HG02852 (cell line): ENCODE data around the gene CD109.

Experiments
- ATAC-seq: cut with Tn5 transposase; IDR thresholded peaks from one replicate; pipeline ENCODE4 v1.9.1; 2021; ENCODE audit warnings: mild to moderate bottlenecking, moderate library complexity; ENCODE audit not compliant: unreplicated experiment

CD109 gene

DNA sequence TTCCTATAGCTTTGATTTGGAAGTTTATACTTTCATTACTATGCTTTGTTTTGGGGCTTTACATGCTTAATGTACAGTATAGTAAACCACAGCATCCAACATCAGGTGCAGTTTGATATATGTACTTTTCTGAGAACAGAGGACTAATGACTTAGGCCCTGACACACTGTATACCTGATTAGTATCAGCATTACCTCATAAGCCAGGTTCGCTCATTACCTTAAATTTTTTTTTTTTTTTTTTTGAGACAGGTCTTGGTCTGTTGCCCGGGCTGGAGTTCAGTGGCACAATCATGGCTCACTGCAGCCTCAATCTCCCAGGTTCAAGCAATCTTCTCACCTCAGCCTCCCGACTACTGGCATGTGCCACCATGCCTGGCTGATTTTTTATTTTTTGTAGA, 28.4 kb downstream of the CD109 start:
- no peak for ATAC-seq

DNA sequence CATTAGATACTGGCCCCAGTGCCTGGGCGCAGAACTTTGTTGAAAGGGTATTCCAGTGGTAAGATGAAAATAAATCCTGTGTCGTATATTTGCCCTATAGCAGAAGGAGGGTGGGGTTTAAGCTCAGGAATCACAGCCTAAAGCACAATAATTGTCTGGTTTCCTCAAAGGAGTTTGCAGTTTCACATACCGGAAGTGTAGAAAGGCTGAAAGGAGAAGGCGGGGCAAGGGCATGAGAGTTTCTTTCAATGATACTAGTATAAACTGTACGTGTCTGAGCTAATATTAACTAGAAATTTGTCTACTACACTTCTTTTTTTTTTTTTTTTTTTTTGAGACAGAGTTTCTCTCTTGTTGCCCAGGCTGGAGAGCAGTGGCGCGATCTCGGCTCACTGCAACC, 29.2 kb downstream of the CD109 start:
- peak; percentile 52 for ATAC-seq

DNA sequence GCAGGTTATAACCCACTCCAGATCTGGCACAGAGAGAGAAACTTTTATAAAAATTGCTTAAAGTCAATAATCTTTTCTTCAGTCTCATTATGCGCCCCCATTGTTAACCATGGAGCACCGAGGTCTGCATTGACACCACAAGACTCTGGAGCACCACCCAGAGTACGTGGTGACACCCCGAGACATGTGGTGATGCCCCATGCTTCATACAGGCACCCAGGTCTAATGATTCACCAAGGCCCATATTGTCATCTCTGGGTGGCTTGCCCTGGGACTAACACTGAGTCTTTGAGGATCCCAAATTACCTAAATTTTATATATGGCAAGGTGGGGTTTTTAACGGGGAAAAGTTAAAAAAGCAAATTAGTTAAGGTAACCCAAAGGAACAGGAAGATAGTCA, 31.1 kb downstream of the CD109 start:
- ATAC-seq, result no peak

DNA sequence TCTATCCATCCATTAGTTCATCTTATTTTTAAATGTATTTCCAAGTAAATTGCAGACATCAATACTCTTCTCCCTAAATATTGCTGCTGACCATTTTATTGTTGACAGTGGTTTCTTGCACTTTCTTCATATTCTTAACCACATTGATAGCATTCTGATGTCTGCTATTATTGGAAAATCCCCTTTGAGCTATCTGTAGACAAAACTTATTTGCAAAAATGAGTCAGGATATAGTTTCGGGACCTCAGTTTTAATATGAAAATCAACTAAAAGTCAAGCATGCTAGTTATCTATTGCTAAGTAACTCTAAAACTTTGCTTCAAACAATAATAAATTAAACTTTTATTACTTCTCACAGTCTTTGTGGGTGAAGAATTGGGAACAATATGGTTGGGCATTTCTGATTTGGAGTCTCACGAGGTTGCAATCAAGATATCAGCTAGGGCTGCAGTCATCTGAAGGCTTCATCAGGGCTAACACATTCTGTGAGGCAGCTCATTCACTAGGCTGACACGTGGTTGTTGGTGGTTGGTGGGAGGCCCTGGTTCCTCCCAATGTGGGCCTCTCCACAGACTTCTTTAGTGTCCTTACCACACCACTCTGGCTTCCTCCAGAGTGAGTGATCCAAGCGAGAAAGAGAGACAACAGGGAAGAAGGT, 32.7 kb downstream of the CD109 start:
- ATAC-seq, result peak; percentile 66

DNA sequence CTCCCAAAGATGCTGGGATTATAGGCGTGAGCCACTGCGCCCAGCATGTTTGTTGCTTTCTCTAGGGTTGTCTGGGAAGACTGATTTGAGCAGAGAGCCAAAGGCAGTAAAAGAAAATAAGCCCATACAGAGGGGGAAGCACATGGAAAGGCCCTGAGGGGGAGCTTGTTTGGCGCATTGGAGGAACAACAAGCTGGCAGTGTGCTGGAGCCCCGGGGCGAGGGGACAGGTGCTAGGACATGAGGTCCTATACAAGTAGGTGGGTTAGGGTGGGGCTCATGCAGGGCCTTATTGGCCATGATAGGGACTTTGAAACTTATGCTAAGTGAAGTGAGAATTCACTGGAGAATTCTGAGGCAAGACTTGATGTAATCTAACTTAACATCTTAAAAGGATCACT, 35.3 kb downstream of the CD109 start:
- ATAC-seq, result no peak

DNA sequence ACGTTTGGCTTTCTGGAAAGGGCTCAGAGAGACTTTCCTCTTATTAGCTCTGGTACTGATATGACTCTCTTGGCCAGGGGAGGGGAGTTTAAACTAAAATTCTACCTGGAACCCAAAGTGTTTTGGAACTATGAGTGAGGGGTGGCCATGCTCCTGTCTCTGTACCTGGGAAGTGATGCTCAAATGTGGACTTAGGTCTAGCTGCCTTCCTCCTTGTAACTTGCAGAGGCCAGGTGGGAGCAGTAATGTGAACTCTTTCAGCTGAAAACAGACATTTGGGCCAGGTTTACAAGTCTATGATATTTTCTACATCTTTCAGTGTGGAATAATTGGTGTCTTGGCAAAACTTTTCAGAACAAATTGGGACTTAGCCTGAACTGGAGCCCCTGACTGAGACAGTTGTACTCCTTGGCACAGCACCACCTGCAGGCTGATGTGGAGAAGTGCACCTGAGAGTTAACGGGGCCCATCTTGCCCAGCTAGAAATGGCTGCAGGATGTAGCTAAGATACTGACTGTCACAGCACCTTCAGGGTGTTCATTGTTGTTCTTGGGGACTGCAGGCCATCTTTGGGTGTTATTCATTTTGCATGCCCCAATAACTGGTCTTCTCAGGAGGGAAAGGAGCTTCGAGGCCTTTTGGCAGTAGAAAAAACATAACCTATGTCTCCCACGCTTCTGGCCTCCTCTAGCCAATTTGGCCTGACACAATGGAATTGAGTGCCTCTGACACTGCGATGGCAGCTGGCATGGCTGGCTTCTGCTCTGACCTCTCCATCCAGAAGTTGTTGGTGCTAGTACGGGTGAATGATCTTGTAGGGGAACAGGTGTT, 37.1 kb downstream of the CD109 start:
- ATAC-seq, result peak; percentile 75

DNA sequence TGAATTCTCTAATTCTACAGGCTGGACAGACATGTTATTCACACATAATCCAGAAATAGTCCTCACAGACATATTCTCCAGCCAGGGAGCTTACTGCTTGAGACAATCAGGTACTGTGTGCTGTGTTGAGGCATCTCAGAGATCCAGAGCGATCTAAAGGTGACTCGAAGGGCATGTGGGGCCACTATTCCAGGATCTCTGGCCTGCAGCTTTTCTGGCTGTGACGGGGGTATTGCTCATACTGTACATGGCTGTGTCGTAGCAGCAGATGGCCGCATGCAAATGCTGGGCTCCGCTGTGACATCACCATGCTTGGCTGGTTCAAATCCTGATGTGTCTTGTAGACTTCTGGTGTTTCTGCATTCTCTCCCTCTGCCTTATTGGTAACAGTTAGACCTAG, 37.8 kb downstream of the CD109 start:
- ATAC-seq, result no peak

DNA sequence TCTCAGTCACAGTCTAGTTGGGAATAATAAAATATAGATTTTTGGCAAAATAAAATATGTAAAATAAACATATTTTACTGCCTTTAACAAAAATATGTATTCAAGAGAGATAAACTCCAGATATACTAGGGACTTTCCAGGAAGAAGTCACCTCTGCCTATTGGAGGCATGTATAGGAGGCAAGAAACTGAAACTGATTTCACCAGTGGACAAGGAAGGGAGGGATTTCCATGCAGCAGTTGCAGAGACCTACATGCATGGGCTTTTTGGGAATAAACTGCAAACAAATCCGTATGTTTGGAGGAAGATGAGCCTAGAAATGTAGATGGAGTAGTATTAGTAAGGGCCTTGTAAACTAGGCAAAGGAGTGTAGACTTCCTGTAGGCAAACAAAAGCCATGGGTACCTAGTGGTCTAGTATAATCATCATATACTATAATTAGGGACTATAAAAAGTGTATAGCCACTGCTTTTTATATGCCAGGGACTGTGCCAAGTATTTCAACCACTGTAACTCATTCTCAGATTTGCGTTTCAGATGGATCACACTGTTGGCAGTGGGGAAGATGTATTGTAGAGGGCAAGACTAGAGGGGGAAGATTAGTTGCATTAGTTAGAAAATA, 38.9 kb downstream of the CD109 start:
- no peak for ATAC-seq

DNA sequence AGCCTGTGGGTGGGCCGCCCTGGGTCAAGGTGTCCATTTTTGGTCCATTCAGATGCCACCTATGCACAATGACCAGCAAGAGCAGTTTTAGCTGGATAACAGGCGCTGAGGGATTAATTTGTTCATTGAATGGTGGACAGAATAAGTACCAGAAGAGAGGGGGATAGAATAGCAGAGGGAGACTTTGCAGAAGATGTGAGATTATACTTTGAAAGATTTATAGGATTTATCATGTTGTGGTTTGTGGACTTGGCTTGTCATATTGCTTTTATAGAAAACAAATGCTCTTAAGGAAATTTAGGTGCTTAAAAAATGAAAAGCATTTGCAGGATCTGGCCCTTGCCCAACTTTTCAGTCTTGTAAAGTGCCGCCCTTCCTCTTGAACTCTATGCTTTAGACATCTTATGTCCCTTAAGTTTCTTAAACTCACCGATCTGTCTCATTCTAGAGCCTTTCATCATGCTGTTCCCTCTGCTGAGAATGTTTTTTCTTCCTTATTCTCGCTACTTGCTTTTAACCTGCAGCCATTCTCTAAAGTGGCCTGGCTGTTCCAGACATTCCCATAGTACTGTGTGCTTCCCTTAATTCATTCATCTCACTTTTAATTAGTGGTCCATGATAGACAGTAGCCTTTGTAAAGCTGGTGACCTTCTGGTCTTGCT, 42.5 kb downstream of the CD109 start:
- no peak for ATAC-seq

DNA sequence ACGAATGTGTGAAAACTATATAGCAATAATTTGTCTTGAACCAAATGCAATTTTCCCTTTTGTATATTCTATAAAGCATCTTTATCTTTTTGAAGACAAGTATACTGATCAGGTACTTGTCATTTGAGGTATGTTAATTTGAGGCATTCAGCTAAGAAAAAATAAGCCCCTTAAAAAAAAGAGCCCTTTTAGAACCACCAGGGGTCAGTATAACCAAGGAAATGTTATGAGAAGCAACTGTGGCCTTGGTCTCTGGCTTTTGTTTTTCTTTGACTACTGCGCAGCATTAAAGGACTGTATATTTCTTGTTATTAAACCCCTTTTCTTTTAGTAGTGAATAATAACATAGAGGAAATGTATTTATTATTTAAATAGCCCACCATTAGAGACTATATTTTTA, 43.1 kb downstream of the CD109 start:
- ATAC-seq, result peak; percentile 70

DNA sequence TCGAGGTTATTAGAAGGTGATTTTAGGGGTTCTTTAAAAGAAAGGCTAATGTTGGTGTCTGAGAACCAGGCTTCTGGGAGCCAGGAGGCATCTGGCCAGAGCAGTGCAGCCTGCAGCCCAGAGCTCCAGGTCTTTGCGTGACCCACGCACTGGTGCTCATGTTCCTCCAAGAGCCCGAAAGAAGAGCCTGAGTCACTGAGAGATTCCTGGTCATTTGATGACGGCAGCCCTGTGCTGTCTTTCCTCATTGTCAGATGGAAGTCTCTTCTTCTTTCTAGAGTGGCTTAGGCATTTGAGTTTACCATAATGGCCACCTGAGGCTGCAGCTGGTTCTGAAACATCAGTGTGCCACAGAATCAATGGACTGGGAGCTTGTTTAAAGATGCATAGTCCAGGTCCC, 46.4 kb downstream of the CD109 start:
- ATAC-seq, result no peak

DNA sequence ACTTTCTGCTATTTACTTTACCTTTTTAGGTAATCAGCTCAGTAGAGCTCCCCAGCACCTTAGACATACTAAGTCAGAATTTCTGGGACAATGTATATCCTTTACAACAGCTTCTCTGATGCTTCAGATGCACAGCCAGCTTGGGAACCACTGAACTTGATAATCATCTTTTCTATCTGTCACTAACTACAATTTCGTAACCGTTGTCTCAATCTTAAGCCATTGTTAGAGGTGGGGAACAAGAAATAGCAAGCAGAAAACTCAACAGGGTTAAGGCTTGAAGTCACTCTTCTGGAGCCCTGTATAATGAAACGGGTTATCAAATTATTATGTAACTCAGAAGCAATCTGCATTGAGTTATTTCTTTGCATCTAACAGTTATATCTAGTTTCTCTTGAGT, 47.1 kb downstream of the CD109 start:
- no peak for ATAC-seq

DNA sequence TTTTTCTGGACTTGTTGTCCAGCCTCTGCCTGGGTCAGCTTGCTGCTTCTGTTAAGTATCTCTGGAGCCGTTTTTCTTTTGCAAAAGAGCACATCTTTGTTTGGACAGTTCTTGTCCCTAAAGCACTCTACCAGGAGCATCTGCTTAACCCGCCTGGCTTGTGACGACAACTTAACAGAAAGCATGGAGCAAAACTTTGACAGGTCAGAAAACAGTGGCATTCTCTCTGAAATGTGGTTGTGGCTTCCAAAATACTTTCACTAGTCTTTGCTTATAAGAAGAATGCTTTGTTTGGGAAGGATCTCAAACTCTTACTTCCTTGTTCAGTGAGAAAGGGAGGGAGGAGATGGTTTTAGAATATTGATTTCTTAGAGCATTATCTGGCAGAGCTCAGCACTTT, 47.6 kb downstream of the CD109 start:
- ATAC-seq, result no peak

DNA sequence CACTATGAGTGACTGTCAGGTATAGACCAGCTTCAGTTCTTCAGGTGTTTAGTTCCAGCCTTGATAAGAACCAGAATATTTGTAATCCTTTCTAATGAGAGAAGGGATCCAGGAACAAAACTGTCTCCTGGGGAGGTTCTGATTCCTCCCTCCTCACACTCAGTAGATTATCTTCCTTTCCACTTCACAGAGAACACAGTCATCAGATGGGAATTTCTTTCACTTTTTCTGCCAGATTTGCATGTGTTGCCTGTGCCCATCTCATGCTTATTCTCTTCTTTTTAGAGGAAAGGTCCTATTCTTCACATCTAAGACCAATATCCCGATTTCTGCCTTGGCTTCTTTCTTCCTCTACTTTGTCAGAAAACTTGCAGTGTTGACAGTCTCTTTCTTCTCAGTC, 50.8 kb downstream of the CD109 start:
- ATAC-seq, result no peak

DNA sequence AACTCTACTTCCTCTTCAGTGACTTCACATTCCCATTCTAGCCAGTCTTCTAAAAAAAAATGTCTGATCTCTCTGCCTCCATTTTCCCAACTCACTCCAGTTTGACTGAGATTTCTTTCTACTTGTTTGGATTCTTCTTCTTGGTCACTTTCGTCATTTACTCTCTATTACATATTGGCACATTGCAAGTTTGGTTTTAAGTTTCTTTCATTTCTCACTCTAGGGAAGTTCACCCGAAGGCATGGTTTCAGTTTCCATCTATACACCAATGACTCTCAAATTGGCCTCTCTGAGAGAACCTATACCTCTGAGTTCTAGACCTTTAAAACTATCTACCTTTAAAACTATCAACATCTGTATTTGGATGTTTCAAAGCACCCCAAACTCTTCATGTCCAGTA, 51.3 kb downstream of the CD109 start:
- ATAC-seq, result peak; percentile 99

DNA sequence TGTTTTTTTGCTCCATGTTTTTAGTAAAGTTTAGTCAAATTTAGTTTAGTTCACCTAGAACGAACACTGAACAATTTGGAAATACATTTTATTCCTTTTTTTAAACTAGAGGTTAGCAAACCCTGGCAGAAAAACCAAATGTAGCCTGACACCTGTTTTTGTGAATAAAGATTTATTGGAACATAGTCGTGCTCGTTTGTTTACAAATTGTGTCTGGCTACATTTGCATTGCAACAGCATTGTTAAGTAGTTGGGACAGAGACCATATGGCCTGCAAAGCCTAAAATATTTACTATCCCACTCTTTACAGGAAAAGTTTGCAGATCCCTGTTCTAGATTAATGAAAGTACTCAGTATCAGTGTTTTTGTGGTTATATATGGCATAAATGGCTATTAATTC, 56.9 kb downstream of the CD109 start:
- ATAC-seq, result no peak

DNA sequence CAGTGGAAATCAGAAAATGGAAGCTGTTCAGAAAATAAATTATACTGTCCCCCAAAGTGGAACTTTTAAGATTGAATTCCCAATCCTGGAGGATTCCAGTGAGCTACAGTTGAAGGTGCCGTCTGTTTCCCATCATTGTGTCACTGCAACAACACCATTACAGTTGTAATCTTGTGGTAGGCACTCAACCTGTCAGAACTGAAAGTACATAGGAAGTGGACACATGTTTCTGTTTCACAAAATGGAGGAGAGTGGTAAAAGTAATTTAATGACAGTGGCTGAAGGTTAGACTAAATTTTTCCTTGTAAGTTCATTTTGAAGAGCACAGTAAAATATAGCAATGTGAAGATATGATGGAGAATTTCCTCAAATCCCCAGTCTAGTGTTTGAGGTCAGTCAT, 70.0 kb downstream of the CD109 start:
- no peak for ATAC-seq

DNA sequence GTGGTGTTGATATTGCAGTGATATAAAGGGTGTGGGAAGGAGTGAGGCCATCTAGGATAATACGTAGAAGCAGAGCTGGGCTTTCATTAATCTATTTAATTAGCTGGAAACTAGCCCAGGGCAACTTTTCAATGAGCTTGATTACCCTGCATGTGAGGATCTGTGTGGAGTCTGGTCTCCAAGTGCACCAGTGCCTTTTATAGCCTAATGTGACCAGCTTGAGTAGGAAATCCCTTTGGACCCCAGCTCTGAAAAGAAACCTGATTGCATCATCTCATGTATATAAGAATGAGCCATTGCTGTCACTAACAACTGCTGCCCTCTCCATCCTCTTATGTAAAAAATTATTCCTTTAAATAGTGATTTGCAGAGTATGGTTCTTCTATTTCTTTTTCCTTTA, 72.6 kb downstream of the CD109 start:
- ATAC-seq, result no peak

DNA sequence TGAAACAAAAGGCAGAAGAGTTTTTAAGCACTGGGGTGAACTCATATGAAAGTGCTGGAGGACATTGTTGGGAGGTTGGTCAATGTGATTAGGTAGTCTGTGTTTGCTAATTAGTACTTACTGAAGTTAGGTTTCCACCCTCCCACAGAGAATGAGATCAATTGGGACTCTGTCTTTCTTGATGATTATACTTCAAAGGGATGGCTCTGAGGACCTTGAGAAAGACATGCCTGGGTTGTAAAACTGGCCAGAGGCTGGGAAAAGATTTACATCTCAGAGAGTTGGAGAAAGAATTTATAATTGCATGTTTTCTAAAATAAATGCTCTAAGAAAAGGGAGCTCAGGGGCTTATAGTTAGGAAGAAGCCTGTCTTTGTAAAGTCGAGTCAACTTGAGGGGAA, 74.0 kb downstream of the CD109 start:
- ATAC-seq, result no peak

DNA sequence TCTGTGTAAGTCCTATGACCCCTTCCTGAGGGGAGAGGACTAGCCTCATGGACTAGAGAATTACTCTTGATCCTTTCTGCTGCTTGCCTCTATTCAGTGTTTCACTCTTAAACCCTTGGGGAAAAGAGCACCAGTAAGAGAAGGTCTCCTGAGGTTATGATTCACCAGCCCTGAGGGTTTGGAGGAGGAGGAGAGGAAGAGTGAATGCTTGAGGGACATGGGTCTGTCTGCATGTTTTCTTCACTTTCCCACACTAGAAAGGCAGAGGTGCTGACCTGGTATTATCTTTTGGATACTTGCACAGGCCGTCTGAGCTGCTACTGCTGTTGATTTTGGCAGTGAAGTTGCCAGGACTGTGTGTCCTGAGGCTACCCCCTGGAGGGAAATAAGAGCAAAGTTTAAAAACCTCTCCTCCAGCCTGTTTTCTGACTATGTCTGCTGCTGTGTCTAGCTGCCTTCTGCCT, 78.3 kb downstream of the CD109 start:
- no peak for ATAC-seq

DNA sequence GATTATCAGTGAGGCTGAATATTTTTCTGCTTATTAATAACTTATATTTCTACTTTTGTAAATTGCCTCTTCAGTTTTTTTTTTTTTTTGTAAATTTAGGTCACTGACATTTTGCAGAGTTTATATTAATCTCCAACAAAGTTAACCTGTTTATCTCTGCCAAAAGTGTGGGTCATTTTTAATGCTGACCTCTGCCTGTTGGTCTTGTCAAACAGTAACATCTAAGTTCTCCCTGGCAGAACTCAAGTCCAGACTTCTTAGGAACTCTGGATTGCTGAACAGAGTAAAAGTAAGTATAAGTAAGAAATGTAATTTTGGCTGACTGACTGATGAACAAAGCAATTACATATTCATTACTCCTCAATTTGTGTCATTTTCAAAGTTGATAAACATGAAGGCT, 83.9 kb downstream of the CD109 start:
- ATAC-seq, result no peak

DNA sequence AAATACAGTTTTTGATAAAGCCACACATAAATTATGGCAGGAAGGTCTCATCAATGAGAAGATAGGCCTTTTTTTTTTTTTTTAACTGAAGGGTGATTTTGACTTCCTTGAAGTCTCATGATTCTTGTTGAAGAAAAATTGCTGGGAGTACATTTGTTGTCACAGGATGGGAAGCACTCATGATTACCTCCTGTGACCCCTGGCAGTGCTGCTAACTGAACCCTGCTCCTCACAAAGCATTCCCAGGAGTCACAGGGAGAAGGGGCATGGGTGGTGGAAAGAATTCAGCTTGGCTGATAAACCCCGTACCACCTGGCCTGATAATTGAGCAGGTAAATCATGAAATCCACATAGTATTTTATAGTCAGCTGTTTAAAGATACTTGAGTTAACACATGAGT, 86.9 kb downstream of the CD109 start:
- ATAC-seq, result no peak
